ENCODE data around the gene HSPBP1.

Gene HSPBP1

GRCh38 chr19:55275851-55276719, 3.8 kb downstream of the HSPBP1 start:
- Histone ChIP-seq H3K4me3 (ENCODE audit: low read length) (no peak overlapping the region), H3K4me1 (ENCODE audit: control insufficient read depth, insufficient read depth, low read length) (no peaks in the 10 kb centered on the region), H3K27ac (ENCODE audit: low read length) (no peak overlapping the region), H3K36me3 (ENCODE audit: control insufficient read depth, insufficient read depth, low read length) (peaks cover 3% of the 10 kb centered on the region; the same call in 1 of the 2 replicates), H3K27me3 (ENCODE audit: control insufficient read depth, insufficient read depth, low read length) (no peaks in the 10 kb centered on the region), H3K9me3 (ENCODE audit: control insufficient read depth, insufficient read depth, low read length) (no peaks in the 10 kb centered on the region)
- no CpG with 5 or more reads among the region's 17 CpGs for WGBS (ENCODE audit: insufficient coverage, insufficient read length)
- no peak for DNase-seq (ENCODE audit: low read depth, low spot score)

GRCh38 chr19:55273978-55274707, 5.8 kb downstream of the HSPBP1 start:
- H3K4me1 ChIP-seq (ENCODE audit: control insufficient read depth, insufficient read depth, low read length): no peaks in the 10 kb centered on the region
- H3K4me3 ChIP-seq (ENCODE audit: low read length): no peak overlapping the region
- no peak overlapping the region for H3K27ac ChIP-seq (ENCODE audit: low read length)
- no peaks in the 10 kb centered on the region for H3K27me3 ChIP-seq (ENCODE audit: control insufficient read depth, insufficient read depth, low read length)
- peaks cover 3% of the 10 kb centered on the region; the same call in 1 of the 2 replicates for H3K36me3 ChIP-seq (ENCODE audit: control insufficient read depth, insufficient read depth, low read length)
- no peak for DNase-seq (ENCODE audit: low read depth, low spot score)
- WGBS (ENCODE audit: insufficient coverage, insufficient read length): no CpG with 5 or more reads among the region's 36 CpGs
- no peaks in the 10 kb centered on the region for H3K9me3 ChIP-seq (ENCODE audit: control insufficient read depth, insufficient read depth, low read length)

GRCh38 chr19:55272142-55272541, 7.8 kb downstream of the HSPBP1 start:
- no peaks in the 10 kb centered on the region for H3K27me3 ChIP-seq (ENCODE audit: control insufficient read depth, insufficient read depth, low read length)
- peaks cover 3% of the 10 kb centered on the region; the same call in 1 of the 2 replicates for H3K36me3 ChIP-seq (ENCODE audit: control insufficient read depth, insufficient read depth, low read length)
- no peak overlapping the region for H3K27ac ChIP-seq (ENCODE audit: low read length)
- H3K4me1 ChIP-seq (ENCODE audit: control insufficient read depth, insufficient read depth, low read length): no peaks in the 10 kb centered on the region
- H3K4me3 ChIP-seq (ENCODE audit: low read length): no peak overlapping the region
- no peak for DNase-seq (ENCODE audit: low read depth, low spot score)
- no CpG with 5 or more reads among the region's 18 CpGs for WGBS (ENCODE audit: insufficient coverage, insufficient read length)
- no peaks in the 10 kb centered on the region for H3K9me3 ChIP-seq (ENCODE audit: control insufficient read depth, insufficient read depth, low read length)

GRCh38 chr19:55270172-55270942, 9.6 kb downstream of the HSPBP1 start:
- H3K4me3 ChIP-seq (ENCODE audit: low read length): no peak overlapping the region
- H3K9me3 ChIP-seq (ENCODE audit: control insufficient read depth, insufficient read depth, low read length): no peaks in the 10 kb centered on the region
- H3K27ac ChIP-seq (ENCODE audit: low read length): no peak overlapping the region
- no peaks in the 10 kb centered on the region for H3K27me3 ChIP-seq (ENCODE audit: control insufficient read depth, insufficient read depth, low read length)
- H3K4me1 ChIP-seq (ENCODE audit: control insufficient read depth, insufficient read depth, low read length): no peaks in the 10 kb centered on the region
- no peak for DNase-seq (ENCODE audit: low read depth, low spot score)
- 100% methylated on average over 5 of the region's 25 CpGs for WGBS (ENCODE audit: insufficient coverage, insufficient read length)
- peaks cover 3% of the 10 kb centered on the region; the same call in 1 of the 2 replicates for H3K36me3 ChIP-seq (ENCODE audit: control insufficient read depth, insufficient read depth, low read length)

GRCh38 chr19:55269299-55269698, 10.6 kb downstream of the HSPBP1 start:
- H3K36me3 ChIP-seq (ENCODE audit: control insufficient read depth, insufficient read depth, low read length): peaks cover 2% of the 10 kb centered on the region; the same call in 1 of the 2 replicates
- no peak overlapping the region for H3K27ac ChIP-seq (ENCODE audit: low read length)
- DNase-seq (ENCODE audit: low read depth, low spot score): no peak
- H3K27me3 ChIP-seq (ENCODE audit: control insufficient read depth, insufficient read depth, low read length): no peaks in the 10 kb centered on the region
- 0 out of 2 replicates have a peak, but pooled peaks cover 2% of the 10 kb centered on the region for H3K4me1 ChIP-seq (ENCODE audit: control insufficient read depth, insufficient read depth, low read length)
- no CpG with 5 or more reads among the region's 8 CpGs for WGBS (ENCODE audit: insufficient coverage, insufficient read length)
- H3K4me3 ChIP-seq (ENCODE audit: low read length): no peak overlapping the region
- no peaks in the 10 kb centered on the region for H3K9me3 ChIP-seq (ENCODE audit: control insufficient read depth, insufficient read depth, low read length)

- Histone ChIP-seq H3K4me3 (ENCODE audit: low read length) (no peak overlapping the region), H3K36me3 (ENCODE audit: control insufficient read depth, insufficient read depth, low read length) (no peaks in the 10 kb centered on the region), H3K27me3 (ENCODE audit: control insufficient read depth, insufficient read depth, low read length) (no peaks in the 10 kb centered on the region), H3K4me1 (ENCODE audit: control insufficient read depth, insufficient read depth, low read length) (0 out of 2 replicates have a peak, but pooled peaks cover 2% of the 10 kb centered on the region), H3K27ac (ENCODE audit: low read length) (no peak overlapping the region), H3K9me3 (ENCODE audit: control insufficient read depth, insufficient read depth, low read length) (no peaks in the 10 kb centered on the region)
- WGBS (ENCODE audit: insufficient coverage, insufficient read length): no CpG with 5 or more reads among the region's 4 CpGs
- DNase-seq (ENCODE audit: low read depth, low spot score): no peak
These were observed 13.1 kb downstream of the HSPBP1 start for GRCh38 chr19:55266840-55267239.

GRCh38 chr19:55266404-55266803, 13.5 kb downstream of the HSPBP1 start:
- DNase-seq (ENCODE audit: low read depth, low spot score): no peak
- Histone ChIP-seq H3K9me3 (ENCODE audit: control insufficient read depth, insufficient read depth, low read length) (no peaks in the 10 kb centered on the region), H3K27ac (ENCODE audit: low read length) (no peak overlapping the region), H3K27me3 (ENCODE audit: control insufficient read depth, insufficient read depth, low read length) (no peaks in the 10 kb centered on the region), H3K4me1 (ENCODE audit: control insufficient read depth, insufficient read depth, low read length) (0 out of 2 replicates have a peak, but pooled peaks cover 2% of the 10 kb centered on the region), H3K36me3 (ENCODE audit: control insufficient read depth, insufficient read depth, low read length) (no peaks in the 10 kb centered on the region), H3K4me3 (ENCODE audit: low read length) (no peak overlapping the region)
- 100% methylated on average over 3 of the region's 3 CpGs for WGBS (ENCODE audit: insufficient coverage, insufficient read length)

- 0 out of 2 replicates have a peak, but pooled peaks cover 2% of the 10 kb centered on the region for H3K4me1 ChIP-seq (ENCODE audit: control insufficient read depth, insufficient read depth, low read length)
- H3K4me3 ChIP-seq (ENCODE audit: low read length): no peak overlapping the region
- no peak overlapping the region for H3K27ac ChIP-seq (ENCODE audit: low read length)
- no peak for DNase-seq (ENCODE audit: low read depth, low spot score)
- H3K36me3 ChIP-seq (ENCODE audit: control insufficient read depth, insufficient read depth, low read length): no peaks in the 10 kb centered on the region
- no CpG with 5 or more reads among the region's 12 CpGs for WGBS (ENCODE audit: insufficient coverage, insufficient read length)
- H3K27me3 ChIP-seq (ENCODE audit: control insufficient read depth, insufficient read depth, low read length): no peaks in the 10 kb centered on the region
- no peaks in the 10 kb centered on the region for H3K9me3 ChIP-seq (ENCODE audit: control insufficient read depth, insufficient read depth, low read length)
These were observed 14.1 kb downstream of the HSPBP1 start for GRCh38 chr19:55265723-55266386.

GRCh38 chr19:55265173-55265572, 14.7 kb downstream of the HSPBP1 start:
- H3K27me3 ChIP-seq (ENCODE audit: control insufficient read depth, insufficient read depth, low read length): no peaks in the 10 kb centered on the region
- H3K4me1 ChIP-seq (ENCODE audit: control insufficient read depth, insufficient read depth, low read length): 0 out of 2 replicates have a peak, but pooled peaks cover 2% of the 10 kb centered on the region
- no peak overlapping the region for H3K27ac ChIP-seq (ENCODE audit: low read length)
- DNase-seq (ENCODE audit: low read depth, low spot score): no peak
- no peak overlapping the region for H3K4me3 ChIP-seq (ENCODE audit: low read length)
- H3K36me3 ChIP-seq (ENCODE audit: control insufficient read depth, insufficient read depth, low read length): no peaks in the 10 kb centered on the region
- no CpG with 5 or more reads among the region's 16 CpGs for WGBS (ENCODE audit: insufficient coverage, insufficient read length)
- no peaks in the 10 kb centered on the region for H3K9me3 ChIP-seq (ENCODE audit: control insufficient read depth, insufficient read depth, low read length)
